ENCODE measurements around the gene EML6. TPM values are rescaled to one million over a fixed set of nuclear protein-coding genes. Genes with fewer than 3 reads are reported as not detected.
"Not testable (repeated sequence)": the region's sequence is repeated elsewhere in the genome, so short reads cannot be mapped to it uniquely, and the experiment has no call there.

EML6 gene
- total RNA-seq, 2 experiments from 2014 or later: 1.2 to 1.7 TPM

DNA sequence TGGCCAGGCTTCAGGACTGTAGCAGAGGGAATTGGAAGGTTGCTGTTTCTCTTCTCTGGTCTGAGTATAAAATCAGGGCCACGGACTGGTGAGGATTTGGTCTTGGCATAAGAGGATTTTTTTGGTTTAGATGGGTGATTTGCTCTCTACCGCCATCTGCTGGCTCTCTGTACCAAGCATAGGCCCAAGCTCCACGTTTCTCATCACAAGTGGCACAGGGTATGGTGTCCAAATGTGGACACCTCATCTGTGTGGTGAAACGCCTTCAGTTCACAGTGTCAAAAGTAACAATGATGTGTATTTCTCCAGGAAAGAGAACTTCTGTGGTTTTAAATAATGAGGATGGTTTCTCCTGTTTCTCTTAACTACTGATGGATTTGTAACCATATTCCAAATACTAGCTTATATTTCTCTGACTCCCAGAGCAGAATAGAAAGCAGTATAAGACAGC, 115.1 kb downstream of the EML6 start:
- H3K36me3 Mint-ChIP-seq (ENCODE audit: low read depth): no peaks in the 10 kb centered on the region
- POLR2A ChIA-PET: no interaction called here

DNA sequence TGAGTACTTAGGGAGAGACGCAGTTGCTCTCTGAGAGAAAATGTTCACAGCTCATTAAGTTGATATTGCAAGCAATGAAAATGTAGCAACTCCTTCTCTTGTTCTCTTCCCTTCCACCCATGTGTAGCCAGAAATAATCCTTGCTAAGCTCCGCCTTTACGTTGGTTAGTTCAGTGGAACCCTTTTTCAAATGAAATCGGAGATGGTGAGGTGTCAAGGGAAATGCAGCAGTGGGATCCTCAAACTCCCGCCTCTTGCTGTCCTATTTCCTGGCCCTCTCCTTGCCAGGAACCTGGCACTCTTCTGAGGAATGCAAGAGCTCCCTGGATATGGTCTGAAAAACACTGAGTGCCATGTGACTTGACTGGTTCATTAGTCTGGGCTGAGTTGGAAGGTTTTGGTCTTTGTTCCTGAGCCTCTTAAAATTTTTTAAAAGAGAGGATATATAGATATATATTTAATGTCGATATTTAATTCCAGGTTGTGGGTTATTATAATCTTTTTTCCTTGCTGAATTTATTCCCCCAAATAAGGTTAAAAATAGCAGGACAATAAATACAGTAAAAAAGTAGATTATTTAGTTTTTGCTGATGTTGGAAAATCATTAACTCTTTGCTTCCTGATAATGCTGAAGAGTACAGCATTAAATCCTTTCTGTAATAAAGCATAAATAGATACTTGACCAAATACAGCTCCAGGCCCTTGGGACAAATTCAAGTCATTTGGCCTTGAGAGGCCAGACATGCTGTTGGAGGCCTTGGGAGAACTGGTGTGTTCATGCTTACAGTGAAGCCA, 116.2 kb downstream of the EML6 start:
- no peaks in the 10 kb centered on the region for H3K36me3 Mint-ChIP-seq (ENCODE audit: low read depth)
- H3K4me1 Mint-ChIP-seq (ENCODE audit: low read depth): no peaks in the 10 kb centered on the region
- no peak overlapping the region for H3K27ac Mint-ChIP-seq
- intact Hi-C loops (cut with micrococcal nuclease): loop anchor here (5.0 kb wide), 2 partner anchors 117 to 317 kb away; partner anchors contain the start of gene EML6
- H3K4me3 Mint-ChIP-seq: no peak overlapping the region
- no peak for DNase-seq
- ATAC-seq: no peak
- no peaks in the 10 kb centered on the region for H3K9me3 Mint-ChIP-seq
- POLR2A ChIA-PET: no interaction called here
- CTCF ChIA-PET: interaction anchor here (0.7 to 3.5 kb wide), 44 partner anchors 8 to 733 kb away, joined by 3 to 39 read pairs (median 5); partner anchors contain the start of gene EML6
- TF ChIP-seq, protein P1, sequence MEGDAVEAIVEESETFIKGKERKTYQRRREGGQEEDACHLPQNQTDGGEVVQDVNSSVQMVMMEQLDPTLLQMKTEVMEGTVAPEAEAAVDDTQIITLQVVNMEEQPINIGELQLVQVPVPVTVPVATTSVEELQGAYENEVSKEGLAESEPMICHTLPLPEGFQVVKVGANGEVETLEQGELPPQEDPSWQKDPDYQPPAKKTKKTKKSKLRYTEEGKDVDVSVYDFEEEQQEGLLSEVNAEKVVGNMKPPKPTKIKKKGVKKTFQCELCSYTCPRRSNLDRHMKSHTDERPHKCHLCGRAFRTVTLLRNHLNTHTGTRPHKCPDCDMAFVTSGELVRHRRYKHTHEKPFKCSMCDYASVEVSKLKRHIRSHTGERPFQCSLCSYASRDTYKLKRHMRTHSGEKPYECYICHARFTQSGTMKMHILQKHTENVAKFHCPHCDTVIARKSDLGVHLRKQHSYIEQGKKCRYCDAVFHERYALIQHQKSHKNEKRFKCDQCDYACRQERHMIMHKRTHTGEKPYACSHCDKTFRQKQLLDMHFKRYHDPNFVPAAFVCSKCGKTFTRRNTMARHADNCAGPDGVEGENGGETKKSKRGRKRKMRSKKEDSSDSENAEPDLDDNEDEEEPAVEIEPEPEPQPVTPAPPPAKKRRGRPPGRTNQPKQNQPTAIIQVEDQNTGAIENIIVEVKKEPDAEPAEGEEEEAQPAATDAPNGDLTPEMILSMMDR (IDR thresholded peaks at IDR 0.05): no peak
- no peaks in the 10 kb centered on the region for H3K27me3 Mint-ChIP-seq

More for the DNA sequence above, 115.1 kb downstream of the EML6 start:
- no peak overlapping the region for H3K4me3 Mint-ChIP-seq
- H3K27me3 Mint-ChIP-seq: no peaks in the 10 kb centered on the region
- no peak overlapping the region for H3K27ac Mint-ChIP-seq
- TF ChIP-seq, protein P1 (IDR thresholded peaks at IDR 0.05): peak; percentile 96
- CTCF ChIA-PET: interaction anchor here (0.7 to 3.5 kb wide), 53 partner anchors 9 to 731 kb away, joined by 3 to 39 read pairs (median 4); partner anchors contain the start of gene EML6
- no peaks in the 10 kb centered on the region for H3K4me1 Mint-ChIP-seq (ENCODE audit: low read depth)
- ATAC-seq (peak; percentile 92), DNase-seq (peak; percentile 77)
- no peaks in the 10 kb centered on the region for H3K9me3 Mint-ChIP-seq
- intact Hi-C loops (cut with micrococcal nuclease): loop anchor here (5.0 kb wide), 2 partner anchors 116 to 316 kb away; partner anchors contain the start of gene EML6

DNA sequence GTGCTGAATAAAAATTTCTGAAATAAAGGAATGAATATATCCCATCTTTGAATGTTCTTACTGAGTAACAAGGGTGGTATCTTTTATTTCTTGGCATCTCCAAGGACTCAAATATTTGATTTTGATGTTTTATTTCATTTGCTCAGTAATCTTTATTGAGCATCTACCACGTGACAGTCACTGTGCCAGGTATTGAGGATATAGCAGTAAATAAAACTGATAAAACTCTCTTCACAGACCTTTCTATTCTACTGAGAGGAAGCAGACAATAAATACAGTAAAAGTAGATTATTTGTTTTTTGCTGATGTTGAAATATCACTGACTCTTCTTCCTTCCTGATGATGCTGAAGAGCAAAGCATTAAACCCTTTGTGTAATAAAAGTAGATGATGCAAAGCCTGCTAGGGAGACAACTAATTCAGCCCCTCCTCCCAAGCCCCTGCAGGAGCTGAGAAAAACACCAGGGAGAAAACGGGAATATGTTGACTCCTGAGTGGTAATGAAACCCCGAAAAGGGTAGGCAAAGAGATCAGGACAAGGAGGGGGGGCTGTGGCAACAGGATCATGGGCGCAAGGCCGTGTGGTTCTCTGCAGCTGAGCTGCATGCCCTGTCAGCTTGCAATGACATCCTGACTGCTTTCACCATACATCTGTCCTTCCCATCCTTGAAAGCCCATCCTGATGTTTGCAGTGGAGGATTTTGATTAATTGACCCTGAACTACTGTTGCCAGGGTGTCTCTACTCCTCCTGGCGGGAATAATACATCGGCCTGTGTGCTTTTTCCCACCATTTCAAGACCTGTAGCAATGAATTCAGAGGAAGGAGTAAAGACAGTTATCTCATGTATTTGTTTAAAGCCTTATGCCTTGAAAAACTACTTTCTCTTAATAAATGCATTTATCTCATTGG, 117.4 kb downstream of the EML6 start:
- no peak overlapping the region for H3K4me3 Mint-ChIP-seq
- TF ChIP-seq, protein P1 (IDR thresholded peaks at IDR 0.05): no peak
- no peaks in the 10 kb centered on the region for H3K27me3 Mint-ChIP-seq
- DNase-seq: no peak
- H3K9me3 Mint-ChIP-seq: no peaks in the 10 kb centered on the region
- H3K36me3 Mint-ChIP-seq (ENCODE audit: low read depth): no peaks in the 10 kb centered on the region
- CTCF ChIA-PET: interaction anchor here (1.8 to 2.4 kb wide), 4 partner anchors 20 to 178 kb away, joined by 4 to 9 read pairs (median 6); partner anchors contain the start of gene EML6
- intact Hi-C loops (cut with micrococcal nuclease): no loop called here
- H3K27ac Mint-ChIP-seq: no peak overlapping the region
- ATAC-seq: no peak
- H3K4me1 Mint-ChIP-seq (ENCODE audit: low read depth): no peaks in the 10 kb centered on the region
- POLR2A ChIA-PET: no interaction called here

- H3K4me1 Mint-ChIP-seq (ENCODE audit: low read depth); POLR2A ChIA-PET; H3K9me3 Mint-ChIP-seq: not testable (repeated sequence)
Observed at GRCh38 chr2:54841500-54841899, 118.0 kb downstream of the EML6 start.

GRCh38 chr2:54845094-54845493, 121.6 kb downstream of the EML6 start:
- H3K27me3 Mint-ChIP-seq: no peaks in the 10 kb centered on the region
- DNase-seq (no peak), ATAC-seq (no peak)
- ChIA-PET POLR2A (no interaction called here), CTCF (interaction anchor here (0.6 to 2.1 kb wide), 5 partner anchors 17 to 343 kb away, joined by 3 to 5 read pairs (median 3); no protein-coding TSS in a partner anchor)
- H3K4me3 Mint-ChIP-seq: no peak overlapping the region
- no peaks in the 10 kb centered on the region for H3K4me1 Mint-ChIP-seq (ENCODE audit: low read depth)
- TF ChIP-seq, protein P1 (IDR thresholded peaks at IDR 0.05): no peak
- no peaks in the 10 kb centered on the region for H3K36me3 Mint-ChIP-seq (ENCODE audit: low read depth)
- intact Hi-C loops (cut with micrococcal nuclease): no loop called here
- H3K9me3 Mint-ChIP-seq: no peaks in the 10 kb centered on the region
- no peak overlapping the region for H3K27ac Mint-ChIP-seq

More at GRCh38 chr2:54841500-54841899, 118.0 kb downstream of the EML6 start:
- H3K4me3 Mint-ChIP-seq; H3K36me3 Mint-ChIP-seq (ENCODE audit: low read depth); CTCF ChIA-PET; intact Hi-C loops (cut with micrococcal nuclease); H3K27ac Mint-ChIP-seq; H3K27me3 Mint-ChIP-seq; ATAC-seq; DNase-seq: not testable (repeated sequence)

All from activated CD8-positive, alpha-beta T cell treated with anti-CD3 and anti-CD28 coated beads for 36 hours (primary cell).